HG03439 (cell line): ENCODE results near the gene HS6ST2.

Experiments used
- ATAC-seq: cut with Tn5 transposase; IDR thresholded peaks from one replicate; pipeline ENCODE4 v1.9.1; 2021; ENCODE audit warnings: mild to moderate bottlenecking, moderate library complexity; ENCODE audit not compliant: unreplicated experiment

The HS6ST2 gene

DNA sequence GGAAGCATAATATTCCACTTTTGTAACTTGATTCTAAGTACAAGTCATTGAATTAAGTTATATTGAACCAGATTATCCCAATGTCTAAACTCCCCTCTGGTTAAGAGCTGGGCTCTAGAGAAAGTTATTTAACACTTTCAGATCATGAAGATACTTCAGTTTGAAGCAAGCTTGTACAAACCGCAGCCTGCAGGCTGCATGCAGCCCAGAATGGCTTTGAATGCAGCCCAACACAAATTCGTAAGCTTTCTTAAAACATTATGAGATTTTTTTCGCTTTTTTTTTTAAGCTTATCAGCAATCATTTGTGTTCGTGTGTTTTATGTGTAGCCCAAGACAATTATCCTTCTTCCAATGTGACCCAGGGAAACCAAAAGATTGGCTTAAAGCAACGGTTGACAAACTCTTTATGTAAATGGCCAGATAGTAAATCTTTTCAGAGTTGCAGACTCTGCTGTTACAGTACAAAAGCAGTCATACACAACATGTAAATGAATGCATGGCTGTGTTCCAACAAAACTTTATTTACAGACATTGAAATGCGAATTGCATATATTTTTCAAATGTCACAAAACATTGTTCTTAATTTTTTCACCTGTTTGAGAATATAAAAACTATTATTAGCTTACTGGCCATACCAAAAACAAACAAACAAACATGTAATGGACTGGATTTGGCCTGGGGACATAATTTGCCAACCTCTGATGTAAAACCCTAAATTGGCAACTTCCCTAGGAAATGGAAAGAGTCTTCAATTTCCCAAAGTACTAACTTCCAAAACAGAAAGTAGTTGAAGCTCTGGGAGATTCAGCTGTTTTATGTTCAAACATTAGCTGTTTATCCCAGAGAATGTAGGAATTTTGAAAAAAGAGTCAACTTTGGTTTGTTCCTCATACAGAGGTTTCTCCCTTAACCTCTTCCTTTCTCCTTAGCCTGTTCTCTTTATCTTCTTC is 268.5 kb downstream of the HS6ST2 start:
- no peak for ATAC-seq

GRCh38 chrX:132685276-132685675 is 273.2 kb downstream of the HS6ST2 start:
- ATAC-seq: no peak

- no peak for ATAC-seq
Observed at GRCh38 chrX:132677233-132677716, 281.2 kb downstream of the HS6ST2 start.

- ATAC-seq: no peak
Observed at GRCh38 chrX:132676561-132677186, 281.8 kb downstream of the HS6ST2 start.

GRCh38 chrX:132676102-132676501 is 282.3 kb downstream of the HS6ST2 start:
- no peak for ATAC-seq

DNA sequence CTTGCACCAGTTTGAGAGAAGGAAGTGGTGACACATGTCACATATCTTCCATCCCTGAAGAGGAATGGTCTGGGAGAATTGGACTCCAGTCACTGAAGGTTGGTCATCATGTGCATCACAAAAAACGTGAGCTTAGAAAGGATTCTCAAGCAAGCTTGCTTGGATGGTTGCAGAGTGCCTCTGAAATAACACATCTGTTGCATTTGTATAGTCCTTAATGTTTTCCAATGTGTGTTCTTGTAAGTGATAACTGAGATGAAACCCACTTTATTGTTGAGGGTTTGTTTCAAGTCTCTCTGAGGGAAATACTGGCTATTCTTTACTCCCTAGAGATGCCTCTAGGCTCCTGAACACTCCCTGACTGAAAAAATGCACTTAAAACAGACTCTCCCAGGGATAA is 285.1 kb downstream of the HS6ST2 start:
- ATAC-seq: no peak

GRCh38 chrX:132671229-132671641 is 287.2 kb downstream of the HS6ST2 start:
- no peak for ATAC-seq

GRCh38 chrX:132669142-132669541 is 289.3 kb downstream of the HS6ST2 start:
- no peak for ATAC-seq

DNA sequence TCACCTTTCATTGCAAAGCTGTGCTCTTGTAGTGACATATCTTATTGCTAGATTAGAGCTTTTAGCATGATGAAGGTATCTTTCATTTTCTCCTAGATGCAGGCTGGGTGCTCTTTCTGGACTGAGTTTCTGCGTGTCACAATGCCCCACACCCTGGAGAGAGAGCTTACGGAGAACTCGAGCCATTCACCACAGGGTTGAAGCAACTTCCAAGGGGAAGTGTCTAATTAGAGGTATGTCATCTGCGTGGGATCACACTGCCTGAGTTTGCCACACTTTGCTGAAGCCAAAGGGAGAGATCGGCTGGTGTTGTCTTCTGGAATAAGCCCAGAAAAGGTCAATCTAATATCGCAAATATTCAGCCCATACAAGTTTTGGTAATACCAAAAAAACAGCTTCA is 290.3 kb downstream of the HS6ST2 start:
- no peak for ATAC-seq

GRCh38 chrX:132665676-132666075 is 292.8 kb downstream of the HS6ST2 start:
- ATAC-seq: no peak

- no peak for ATAC-seq
Observed at GRCh38 chrX:132664273-132664672, 294.2 kb downstream of the HS6ST2 start.

DNA sequence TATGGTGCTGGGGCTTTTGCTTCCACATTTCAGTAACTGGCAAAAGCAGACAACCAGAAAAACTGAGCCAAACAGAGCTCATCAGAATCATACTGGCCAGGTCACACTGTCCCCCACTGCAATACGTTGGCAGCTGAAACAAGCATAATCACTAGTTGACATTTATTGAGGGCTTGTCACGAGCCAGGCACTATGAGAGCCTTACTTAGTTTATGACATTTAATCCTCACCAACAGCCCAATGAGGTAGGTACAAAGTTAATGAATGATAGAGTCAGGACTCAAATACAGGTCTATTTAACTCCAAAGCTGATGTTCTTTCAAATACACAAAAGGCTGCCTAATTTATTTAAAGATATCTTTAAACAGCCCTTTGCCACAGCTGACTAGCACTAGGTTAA is 295.6 kb downstream of the HS6ST2 start:
- no peak for ATAC-seq

- ATAC-seq: no peak
Observed at GRCh38 chrX:132657876-132658275, 300.6 kb downstream of the HS6ST2 start.

- ATAC-seq: no peak
Observed at GRCh38 chrX:132652871-132653270, 305.6 kb downstream of the HS6ST2 start.

- ATAC-seq: no peak
Observed at GRCh38 chrX:132651421-132652086, 306.9 kb downstream of the HS6ST2 start.

DNA sequence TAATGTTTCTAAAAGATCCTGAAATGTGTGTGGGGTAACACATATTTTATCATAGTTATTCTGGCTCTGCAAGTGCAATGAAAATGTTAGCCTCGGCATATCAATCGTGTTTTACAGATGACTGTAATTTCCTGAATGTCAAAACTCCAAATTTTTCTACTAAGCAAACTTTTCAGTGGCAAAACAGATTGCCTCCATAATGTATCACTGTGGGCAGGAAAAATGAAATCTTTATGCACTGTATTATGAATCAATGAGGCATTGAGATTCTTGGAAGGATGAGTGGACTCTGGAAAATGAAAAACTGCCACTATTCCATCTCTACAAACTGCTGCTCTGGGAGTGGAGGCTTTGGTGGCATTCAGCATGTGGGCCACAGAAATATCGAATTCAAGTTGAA is 309.5 kb downstream of the HS6ST2 start:
- ATAC-seq: no peak

DNA sequence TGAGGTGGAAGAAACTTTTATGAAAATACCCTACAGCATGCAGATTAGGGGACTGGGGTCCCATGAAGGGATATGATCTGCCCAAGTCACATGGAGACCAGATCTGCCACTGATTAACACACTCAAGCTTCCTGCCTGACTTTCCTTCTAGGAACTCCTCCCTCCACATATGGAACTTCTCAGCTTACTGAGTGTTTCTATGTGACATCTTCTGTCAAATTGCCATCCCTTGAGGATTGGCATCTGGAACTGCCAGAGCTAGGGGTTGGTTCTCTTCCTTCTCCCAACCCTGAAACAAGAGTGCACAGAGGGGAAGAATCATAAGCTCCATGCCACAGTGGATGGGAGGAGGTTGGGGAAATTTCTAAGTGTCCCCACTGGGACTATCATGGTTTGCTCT is 319.0 kb downstream of the HS6ST2 start:
- no peak for ATAC-seq

DNA sequence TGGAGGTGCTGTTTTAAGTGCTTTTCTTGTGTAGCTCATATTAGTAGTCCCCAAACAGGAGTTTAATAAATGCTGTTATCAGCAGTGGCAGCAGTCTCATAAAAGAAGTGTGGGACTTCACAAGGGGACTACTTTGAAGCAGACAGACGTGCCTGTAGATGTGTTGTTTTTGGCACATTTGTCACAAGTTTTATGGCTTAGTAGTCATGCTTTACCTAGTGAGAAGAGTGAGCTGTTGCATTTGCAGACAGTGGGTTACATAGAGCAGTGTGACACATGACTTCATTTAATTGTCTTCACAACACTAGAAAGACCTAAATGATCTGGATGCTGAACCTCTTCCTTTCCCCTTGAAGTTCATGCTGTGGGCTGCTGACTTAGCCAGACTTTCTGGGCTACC is 320.1 kb downstream of the HS6ST2 start:
- no peak for ATAC-seq

GRCh38 chrX:132636080-132636479 is 322.3 kb downstream of the HS6ST2 start:
- no peak for ATAC-seq

DNA sequence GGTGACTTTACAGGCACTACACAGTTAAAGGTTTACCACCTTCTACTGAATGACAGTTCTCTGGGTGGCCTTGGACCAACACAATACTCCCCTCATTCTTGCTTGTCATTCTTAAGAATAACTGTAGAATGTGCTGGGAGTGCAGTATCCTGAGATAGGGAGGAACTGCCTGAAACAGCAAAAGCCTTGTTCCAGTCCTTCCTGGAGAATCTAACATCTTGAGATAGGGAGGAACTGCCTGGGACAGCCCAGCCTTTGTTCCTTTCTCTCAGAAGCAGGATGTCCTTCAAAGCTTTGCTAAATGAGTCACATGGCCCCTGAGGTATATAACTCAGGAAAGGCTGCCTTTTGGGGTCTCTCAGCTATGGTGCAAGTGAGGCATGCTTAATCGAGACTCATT is 323.9 kb downstream of the HS6ST2 start:
- no peak for ATAC-seq

DNA sequence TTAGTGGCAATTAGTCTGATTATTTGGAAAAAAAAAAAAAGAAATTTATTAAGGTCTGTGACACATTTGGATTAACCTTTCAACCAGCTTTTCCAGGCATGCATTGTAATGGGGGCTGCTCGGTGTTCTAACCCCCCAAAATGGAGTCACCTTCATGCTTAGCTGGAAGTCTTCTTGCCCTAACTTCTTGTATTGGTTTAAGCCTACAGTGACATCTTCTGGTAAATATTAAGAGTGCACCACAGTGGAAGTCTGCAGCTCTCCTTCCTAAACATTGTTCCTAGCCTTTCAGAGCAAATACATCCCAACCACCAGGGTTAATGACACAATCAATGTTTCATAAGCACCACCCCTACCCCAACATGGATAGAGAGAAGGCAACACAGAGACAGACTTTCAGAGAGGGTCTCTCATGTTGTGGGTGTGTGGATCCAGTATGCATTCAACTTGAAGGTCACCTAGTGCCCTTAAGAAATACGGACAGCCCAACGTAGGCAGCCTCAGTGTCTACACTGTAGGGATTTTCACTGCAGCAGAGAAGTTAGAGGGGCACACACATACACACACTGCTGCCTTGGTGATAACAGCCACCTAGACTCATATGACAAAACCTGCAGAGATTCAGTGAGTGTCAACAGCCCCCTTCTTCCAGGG is 326.7 kb downstream of the HS6ST2 start:
- no peak for ATAC-seq
